GM12801 (cell line): ENCODE data around the gene ARF4.

Experiments used
- TF ChIP-seq, protein P1 (sequence below): IDR thresholded peaks from one replicate; pipeline ENCODE4 v1.5.1; 2011; ENCODE audit warnings: control low read depth; ENCODE audit not compliant: insufficient read length; ENCODE audit errors: extremely low read depth

The ARF4 gene

DNA sequence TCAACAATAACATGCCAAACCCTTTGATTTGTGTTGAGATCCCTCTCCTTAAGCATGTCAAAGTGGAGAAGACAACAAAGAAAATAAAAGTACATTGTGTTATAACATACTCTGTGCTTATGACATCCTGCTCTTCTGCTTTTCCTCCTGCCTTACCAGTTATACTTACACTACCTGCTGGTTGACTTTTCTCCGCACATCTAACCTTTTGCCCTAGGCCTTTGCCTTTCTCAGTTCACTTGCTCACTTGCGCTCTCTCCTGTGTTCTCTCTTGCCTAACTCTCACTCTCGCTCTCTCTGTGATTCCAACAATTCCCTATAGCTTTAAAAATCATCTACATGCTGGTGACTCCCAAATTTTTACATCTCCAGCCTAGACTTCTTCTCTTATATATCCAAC is 58.7 kb downstream of the ARF4 start:
- TF ChIP-seq, protein P1, sequence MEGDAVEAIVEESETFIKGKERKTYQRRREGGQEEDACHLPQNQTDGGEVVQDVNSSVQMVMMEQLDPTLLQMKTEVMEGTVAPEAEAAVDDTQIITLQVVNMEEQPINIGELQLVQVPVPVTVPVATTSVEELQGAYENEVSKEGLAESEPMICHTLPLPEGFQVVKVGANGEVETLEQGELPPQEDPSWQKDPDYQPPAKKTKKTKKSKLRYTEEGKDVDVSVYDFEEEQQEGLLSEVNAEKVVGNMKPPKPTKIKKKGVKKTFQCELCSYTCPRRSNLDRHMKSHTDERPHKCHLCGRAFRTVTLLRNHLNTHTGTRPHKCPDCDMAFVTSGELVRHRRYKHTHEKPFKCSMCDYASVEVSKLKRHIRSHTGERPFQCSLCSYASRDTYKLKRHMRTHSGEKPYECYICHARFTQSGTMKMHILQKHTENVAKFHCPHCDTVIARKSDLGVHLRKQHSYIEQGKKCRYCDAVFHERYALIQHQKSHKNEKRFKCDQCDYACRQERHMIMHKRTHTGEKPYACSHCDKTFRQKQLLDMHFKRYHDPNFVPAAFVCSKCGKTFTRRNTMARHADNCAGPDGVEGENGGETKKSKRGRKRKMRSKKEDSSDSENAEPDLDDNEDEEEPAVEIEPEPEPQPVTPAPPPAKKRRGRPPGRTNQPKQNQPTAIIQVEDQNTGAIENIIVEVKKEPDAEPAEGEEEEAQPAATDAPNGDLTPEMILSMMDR, result no peak

DNA sequence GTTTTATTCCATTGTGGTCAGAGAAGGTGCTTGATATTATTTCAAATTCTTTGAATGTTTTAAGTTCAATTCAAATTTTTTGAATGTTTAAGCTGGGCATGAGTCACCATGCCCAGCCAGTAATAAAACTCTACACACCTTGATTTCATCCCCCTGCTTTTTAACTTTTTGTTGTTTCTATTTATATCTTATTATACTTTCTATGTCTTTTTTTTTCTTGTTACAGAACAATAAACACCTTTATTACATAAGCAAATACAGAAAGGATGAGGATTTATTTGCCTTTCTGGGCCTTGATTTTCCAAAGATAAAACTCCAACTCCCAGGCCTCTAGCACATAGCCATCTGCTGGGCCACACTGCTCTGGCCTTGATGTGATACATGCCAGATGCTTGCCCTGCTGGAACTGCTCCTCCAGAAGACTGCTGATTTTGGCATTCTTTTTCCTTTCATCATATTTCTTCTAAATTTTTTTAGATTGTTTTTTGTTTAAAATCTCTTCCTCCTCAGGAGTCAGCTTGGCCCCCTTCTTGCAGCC is 67.0 kb downstream of the ARF4 start:
- TF ChIP-seq, protein P1, result no peak
